Keratinocyte (primary cell): ENCODE results near the gene TMEM9. TPM values are rescaled to one million over a fixed set of nuclear protein-coding genes. Genes with fewer than 3 reads are reported as not detected.

Source experiments
- DNase-seq: peaks from one replicate; pipeline ENCODE4 v3.0.0-alpha.2; 2011; ENCODE audit warnings: low read depth, missing footprints, low spot score
- FAIRE-seq: peaks from 2 replicates; lab custom pipeline; 2011; peaks lifted over from hg19 to GRCh38; lab: Jason Lieb, UNC
- H2AFZ ChIP-seq: 2 replicates; pipeline ENCODE4 v1.6.0; 2012; ENCODE audit warnings: low read length, control low read depth, inconsistent platforms; ENCODE audit not compliant: control insufficient read depth
- H3K27ac ChIP-seq: 2 replicates; pipeline ENCODE4 v1.5.1; 2011; ENCODE audit warnings: low read length; ENCODE audit not compliant: control insufficient read depth, insufficient read depth
- H3K27me3 ChIP-seq: 3 replicates; pipeline ENCODE4 v1.6.0; 2011; ENCODE audit warnings: low read length; ENCODE audit not compliant: control insufficient read depth, insufficient read depth; ENCODE audit errors: extremely low read depth
- H3K36me3 ChIP-seq, 2 experiments: 2 replicates in 1 of 2; 3 replicates in 1 of 2; pipeline ENCODE4 v1.5.1; 2011; ENCODE audit warnings: low read length in 2 of 2, mild to moderate bottlenecking in 1 of 2; ENCODE audit not compliant: control insufficient read depth in 2 of 2, insufficient read depth in 2 of 2; ENCODE audit errors: extremely low read depth in 1 of 2
- H3K4me1 ChIP-seq: 3 replicates; pipeline ENCODE4 v1.5.1; 2011; ENCODE audit warnings: low read length; ENCODE audit not compliant: control insufficient read depth, insufficient read depth; ENCODE audit errors: extremely low read depth
- H3K4me2 ChIP-seq: 3 replicates; pipeline ENCODE4 v1.6.0; 2011; ENCODE audit warnings: low read depth, low read length; ENCODE audit not compliant: control insufficient read depth, insufficient read depth; ENCODE audit errors: extremely low read depth
- H3K4me3 ChIP-seq, 3 experiments: fragments of 200-600 bp in 1 of 3; sonication (generic) in 1 of 3; 2 replicates in 2 of 3; 3 replicates in 1 of 3; pipeline ENCODE4 v1.5.1; 2011 to 2016; ENCODE audit warnings: low read length in 3 of 3, mild to moderate bottlenecking in 3 of 3, control low read depth in 2 of 3, inconsistent platforms in 1 of 3, low read depth in 1 of 3, mixed read lengths in 1 of 3, mixed run types in 1 of 3, moderate library complexity in 1 of 3; ENCODE audit not compliant: control insufficient read depth in 2 of 3, insufficient read depth in 2 of 3; ENCODE audit errors: extremely low read depth in 1 of 3
- H3K79me2 ChIP-seq: 2 replicates; pipeline ENCODE4 v1.6.0; 2012; ENCODE audit warnings: low read length; ENCODE audit not compliant: control insufficient read depth, insufficient read depth
- H3K9ac ChIP-seq: 3 replicates; pipeline ENCODE4 v1.6.0; 2011; ENCODE audit warnings: low read length; ENCODE audit not compliant: control insufficient read depth, insufficient read depth; ENCODE audit errors: extremely low read depth
- H3K9me1 ChIP-seq: 3 replicates; pipeline ENCODE4 v1.6.0; 2011; ENCODE audit warnings: low read length; ENCODE audit not compliant: control insufficient read depth, insufficient read depth; ENCODE audit errors: extremely low read depth
- H3K9me3 ChIP-seq: 2 replicates; pipeline ENCODE4 v1.5.1; 2012; ENCODE audit warnings: low read depth, low read length; ENCODE audit not compliant: control insufficient read depth
- H4K20me1 ChIP-seq: 3 replicates; pipeline ENCODE4 v1.6.0; 2011; ENCODE audit warnings: low read length; ENCODE audit not compliant: control insufficient read depth, insufficient read depth; ENCODE audit errors: extremely low read depth
- CTCF ChIP-seq, 3 experiments: IDR thresholded peaks in 1 of 3; conservative IDR thresholded peaks in 1 of 3; optimal IDR thresholded peaks in 1 of 3; 2 replicates in 2 of 3; 3 replicates in 1 of 3; pipeline versions ENCODE3 to v1.5.1; 2011; ENCODE audit warnings: low read length in 3 of 3, mild to moderate bottlenecking in 3 of 3, moderate library complexity in 2 of 3, control low read depth in 1 of 3, inconsistent platforms in 1 of 3; ENCODE audit not compliant: insufficient read depth in 2 of 3; ENCODE audit errors: extremely low read depth in 1 of 3
- EZH2 ChIP-seq: IDR thresholded peaks from one replicate; pipeline ENCODE4 v1.6.1; 2012; ENCODE audit warnings: inconsistent platforms, mild to moderate bottlenecking, low read length, moderate library complexity
- dilution Hi-C: fragments of 300-500 bp; cut with MboI; formaldehyde crosslinking; loops from one replicate; pipeline ENCODE4 v1.7.0; 2020; ENCODE audit warnings: low sequenced_read_pairs; ENCODE audit not compliant: extremely low pct_ligation_motif_present
- polyA plus RNA-seq, 5 experiments: library from polyadenylated mRNA; depleted of rRNA in 3 of 5; stranded (reverse) in 3 of 5; stranded (forward) in 1 of 5; unstranded in 1 of 5; fragments of >200 nt; gene quantifications; 1 replicate in 1 of 5; 2 replicates in 3 of 5; 3 replicates in 1 of 5; pipeline versions ENCODE4 v1.2.1 to v1.2.3, GENCODE V29; 2011 to 2012; ENCODE audit warnings: missing spikeins in 2 of 5, low read depth in 1 of 5, low replicate concordance in 1 of 5

TMEM9 gene
- polyA plus RNA-seq, 1 donor (not counting 4 experiments of a cell fraction or from before 2014, with no cell fraction given): 56.0 TPM

GRCh38 chr1:201090541-201090940, 63.7 kb downstream of the TMEM9 start:
- no peak overlapping the region for H3K9ac ChIP-seq
- dilution Hi-C loops: no loop called here

GRCh38 chr1:201089596-201089995, 64.7 kb downstream of the TMEM9 start:
- no peak overlapping the region for H3K9ac ChIP-seq
- TF ChIP-seq EZH2 (no peak), CTCF (optimal IDR thresholded peaks at IDR 0.05 in 1 of 3, IDR thresholded peaks at IDR 0.05 in 1 of 3, conservative IDR thresholded peaks at IDR 0.05 in 1 of 3; ENCODE audit: extremely low read depth in 1 of 3, insufficient read depth in 2 of 3, low read length in 3 of 3) (no peak)
- no peaks in the 10 kb centered on the region for H3K79me2 ChIP-seq
- dilution Hi-C loops: no loop called here
- no peak for FAIRE-seq
- H3K4me3 ChIP-seq: no peak overlapping the region
- peak overlapping the region; percentile 30 for H3K4me2 ChIP-seq
- no peak for DNase-seq
- H2AFZ ChIP-seq: no peak overlapping the region
- no peaks in the 10 kb centered on the region for H3K9me3 ChIP-seq
- H3K27ac ChIP-seq: no peak overlapping the region
- no peaks in the 10 kb centered on the region for H3K36me3 ChIP-seq
- H3K9me1 ChIP-seq: no peaks in the 10 kb centered on the region
- H3K4me1 ChIP-seq: peaks cover 16% of the 10 kb centered on the region
- no peaks in the 10 kb centered on the region for H4K20me1 ChIP-seq
- peaks cover 3% of the 10 kb centered on the region for H3K27me3 ChIP-seq

More at GRCh38 chr1:201090541-201090940, 63.7 kb downstream of the TMEM9 start:
- H3K4me3 ChIP-seq: no peak overlapping the region
- TF ChIP-seq EZH2: no peak
- TF ChIP-seq CTCF (optimal IDR thresholded peaks at IDR 0.05 in 1 of 3, IDR thresholded peaks at IDR 0.05 in 1 of 3, conservative IDR thresholded peaks at IDR 0.05 in 1 of 3; ENCODE audit: extremely low read depth in 1 of 3, insufficient read depth in 2 of 3, low read length in 3 of 3): no peak
- no peak overlapping the region for H3K4me2 ChIP-seq
- peaks cover 16% of the 10 kb centered on the region for H3K4me1 ChIP-seq
- no peaks in the 10 kb centered on the region for H4K20me1 ChIP-seq
- H3K9me1 ChIP-seq: no peaks in the 10 kb centered on the region
- no peak for FAIRE-seq
- DNase-seq: no peak
- no peak overlapping the region for H2AFZ ChIP-seq
- no peak overlapping the region for H3K27ac ChIP-seq
- no peaks in the 10 kb centered on the region for H3K36me3 ChIP-seq
- peaks cover 3% of the 10 kb centered on the region for H3K27me3 ChIP-seq
- H3K9me3 ChIP-seq: no peaks in the 10 kb centered on the region
- H3K79me2 ChIP-seq: no peaks in the 10 kb centered on the region
